Measurements from ENCODE around the gene METAP1. TPM values are rescaled to one million over a fixed set of nuclear protein-coding genes. Genes with fewer than 3 reads are reported as not detected.

METAP1 gene
- total and polyA plus RNA-seq, 5 experiments from 2014 or later = 23.8 to 44.9 (median 29.2) TPM

Small RNA genes within 50 kb of the gene (microRNA-seq; reads per million reads assigned to microRNA genes)
- not detected for gene MIR3684 (ENCODE audit: borderline microRNAs expressed)

Other genes with a start within 250 kb of the METAP1 start
- gene EIF4E, start 66.6 kb upstream of the METAP1 start, total RNA-seq = 10 to 100 TPM; 54.6 to 75.7 TPM
- 10 to 100 TPM; 51.5 to 68.3 (median 62.7) TPM for gene EIF4E, start 66.6 kb upstream of the METAP1 start, polyA plus RNA-seq
- 10 to 100 TPM; 84.9 to 86.1 TPM for gene ADH5, start 93.1 kb downstream of the METAP1 start, total RNA-seq
- gene ADH5, start 93.1 kb downstream of the METAP1 start, polyA plus RNA-seq = 100 to 1,000 TPM; 125 to 137 (median 136) TPM
- gene ADH4, start 148.6 kb downstream of the METAP1 start, total RNA-seq = not detected
- not detected for gene ADH4, start 148.6 kb downstream of the METAP1 start, polyA plus RNA-seq
- gene ADH6, start 223.5 kb downstream of the METAP1 start, total RNA-seq = not detected
- gene ADH6, start 223.5 kb downstream of the METAP1 start, polyA plus RNA-seq = not detected

Measured in naive thymus-derived CD8-positive, alpha-beta T cell (primary cell).